GM23248 (cell line): ENCODE results near the gene AIFM1. TPM values are rescaled to one million over a fixed set of nuclear protein-coding genes. Genes with fewer than 3 reads are reported as not detected.

Experiments
- DNase-seq: peaks from one replicate; pipeline ENCODE4 v3.0.0-alpha.2; 2015
- H2AFZ ChIP-seq: fragments of 200-600 bp; sonication (generic); 2 replicates; pipeline ENCODE4 v1.6.1; 2016; ENCODE audit warnings: antibody characterized with exemption
- H3F3A ChIP-seq: fragments of 200-600 bp; sonication (generic); 2 replicates; pipeline ENCODE4 v1.6.1; 2016; ENCODE audit warnings: mild to moderate bottlenecking, antibody characterized with exemption, mixed run types; ENCODE audit not compliant: insufficient read depth
- H3K27ac ChIP-seq: fragments of 200-600 bp; sonication (generic); 2 replicates; pipeline ENCODE4 v1.5.1; 2016; ENCODE audit warnings: mild to moderate bottlenecking
- H3K27me3 ChIP-seq: fragments of 200-600 bp; sonication (generic); replicated peaks from 2 replicates; pipeline ENCODE4 v1.6.1; 2016; ENCODE audit warnings: mild to moderate bottlenecking; ENCODE audit not compliant: insufficient read depth
- H3K36me3 ChIP-seq: fragments of 200-600 bp; sonication (generic); 2 replicates; pipeline ENCODE4 v1.6.1; 2016; ENCODE audit warnings: low read depth, mild to moderate bottlenecking
- H3K4me1 ChIP-seq: fragments of 200-600 bp; sonication (generic); 2 replicates; pipeline ENCODE4 v1.6.1; 2016; ENCODE audit warnings: mild to moderate bottlenecking; ENCODE audit not compliant: insufficient read depth
- H3K4me2 ChIP-seq: fragments of 200-600 bp; sonication (generic); one replicate; pipeline ENCODE4 v1.6.1; 2016; ENCODE audit warnings: mild to moderate bottlenecking; ENCODE audit not compliant: unreplicated experiment
- H3K4me3 ChIP-seq: fragments of 200-600 bp; sonication (generic); 2 replicates; pipeline ENCODE4 v1.5.1; 2016; ENCODE audit warnings: mild to moderate bottlenecking
- H3K79me2 ChIP-seq: fragments of 200-600 bp; sonication (generic); 2 replicates; pipeline ENCODE4 v1.6.1; 2016; ENCODE audit warnings: mild to moderate bottlenecking; ENCODE audit not compliant: insufficient read depth
- H3K9ac ChIP-seq: fragments of 200-600 bp; sonication (generic); 2 replicates; pipeline ENCODE4 v1.6.1; 2016; ENCODE audit warnings: mild to moderate bottlenecking
- H3K9me2 ChIP-seq: fragments of 200-600 bp; sonication (generic); 2 replicates; pipeline ENCODE4 v1.6.1; 2016; ENCODE audit warnings: mixed run types, mild to moderate bottlenecking, moderate library complexity; ENCODE audit not compliant: insufficient read depth
- H3K9me3 ChIP-seq: fragments of 200-600 bp; sonication (generic); one replicate; pipeline ENCODE4 v1.6.1; 2017; ENCODE audit warnings: low read depth
- H4K20me1 ChIP-seq: fragments of 200-600 bp; sonication (generic); 2 replicates; pipeline ENCODE4 v1.6.0; 2016; ENCODE audit not compliant: insufficient read depth
- EZH2 ChIP-seq: fragments of 200-600 bp; sonication (generic); IDR thresholded peaks from 2 replicates; pipeline ENCODE4 v1.6.1; 2018; ENCODE audit warnings: antibody characterized with exemption, mild to moderate bottlenecking; ENCODE audit not compliant: insufficient read depth, poor library complexity, severe bottlenecking
- EZH2phosphoT487 ChIP-seq: fragments of 200-600 bp; sonication (generic); IDR thresholded peaks from 2 replicates; pipeline ENCODE4 v1.6.1; 2018; ENCODE audit warnings: antibody characterized with exemption, moderate library complexity, mild to moderate bottlenecking, low read depth; ENCODE audit not compliant: insufficient read depth
- WGBS, 2 experiments: methylation state at CpG; one replicate each; pipeline ENCODE4 v1.1.6; 2015 to 2017; ENCODE audit warnings: low lambda C conversion rate in 2 of 2, low coverage in 1 of 2; ENCODE audit errors: missing lambda C conversion rate in 2 of 2; 5-methylcytosine and 5-hydroxymethylcytosine counted together
- in situ Hi-C: fragments of 300-500 bp; cut with MboI; formaldehyde crosslinking; loops from 2 replicates; pipeline ENCODE4 v1.15.0; 2020
- polyA plus RNA-seq: library from polyadenylated mRNA; unstranded; fragments of >200 nt; fragmentation: Nextera tagmentation; extraction: Ambion mirVana; gene quantifications from 2 replicates; pipeline ENCODE4 v1.2.1, GENCODE V29; 2016
- total RNA-seq: library from RNA; depleted of rRNA; stranded (reverse); fragments of >200 nt; shearing (Covaris generic); gene quantifications from 2 replicates; pipeline ENCODE4 v1.2.3, GENCODE V29; 2014

Gene AIFM1
- total and polyA plus RNA-seq, 2 experiments from 2014 or later: 14.6 to 22.5 TPM

GRCh38 chrX:130147631-130148030 lies 18.0 kb downstream of the AIFM1 start:
- Histone ChIP-seq H3K9ac (no peak overlapping the region), H3K4me2 (no peak overlapping the region), H3K27ac (no peak overlapping the region), H3F3A (no peaks in the 10 kb centered on the region), H3K4me3 (no peak overlapping the region), H3K79me2 (no peaks in the 10 kb centered on the region), H3K27me3 (no peaks in the 10 kb centered on the region), H3K36me3 (no peaks in the 10 kb centered on the region), H3K4me1 (no peaks in the 10 kb centered on the region), H2AFZ (no peak overlapping the region), H3K9me2 (no peaks in the 10 kb centered on the region), H3K9me3 (no peaks in the 10 kb centered on the region), H4K20me1 (no peaks in the 10 kb centered on the region)
- no peak for TF ChIP-seq EZH2phosphoT487
- TF ChIP-seq EZH2: no peak
- no peak for DNase-seq
- WGBS, 2 experiments: 93 to 94% methylated on average over 5 of the region's 5 CpGs
- in situ Hi-C loops: no loop called here

DNA sequence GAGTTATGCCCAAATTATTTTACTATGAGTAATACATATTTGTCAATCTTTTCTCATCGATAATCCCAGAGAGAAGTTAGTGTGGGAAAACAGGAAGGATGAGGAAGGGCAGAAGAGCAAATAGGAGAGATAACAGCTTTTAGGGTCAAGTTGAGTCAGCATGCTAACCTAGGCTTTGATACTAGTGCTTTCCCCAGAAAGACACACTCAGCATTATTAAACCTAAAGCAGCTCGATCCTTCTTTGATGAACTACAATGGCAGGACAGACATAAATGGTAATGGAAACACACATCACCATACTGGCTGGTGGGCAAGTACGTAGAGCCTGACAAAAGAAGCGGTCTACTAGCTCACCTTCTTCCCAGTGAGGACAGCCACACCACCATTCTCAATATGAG lies 20.5 kb downstream of the AIFM1 start:
- H2AFZ ChIP-seq: no peak overlapping the region
- no peaks in the 10 kb centered on the region for H3K36me3 ChIP-seq
- no peaks in the 10 kb centered on the region for H3K9me2 ChIP-seq
- no peak overlapping the region for H3K4me2 ChIP-seq
- H4K20me1 ChIP-seq: no peaks in the 10 kb centered on the region
- no peak overlapping the region for H3K9ac ChIP-seq
- H3F3A ChIP-seq: no peaks in the 10 kb centered on the region
- no peaks in the 10 kb centered on the region for H3K79me2 ChIP-seq
- in situ Hi-C loops: no loop called here
- TF ChIP-seq EZH2phosphoT487: no peak
- no peak overlapping the region for H3K4me3 ChIP-seq
- H3K4me1 ChIP-seq: no peaks in the 10 kb centered on the region
- 75 to 77% methylated on average over 4 of the region's 4 CpGs for WGBS, 2 experiments
- H3K27ac ChIP-seq: no peak overlapping the region
- H3K27me3 ChIP-seq: no peaks in the 10 kb centered on the region
- no peaks in the 10 kb centered on the region for H3K9me3 ChIP-seq
- DNase-seq: no peak

DNA sequence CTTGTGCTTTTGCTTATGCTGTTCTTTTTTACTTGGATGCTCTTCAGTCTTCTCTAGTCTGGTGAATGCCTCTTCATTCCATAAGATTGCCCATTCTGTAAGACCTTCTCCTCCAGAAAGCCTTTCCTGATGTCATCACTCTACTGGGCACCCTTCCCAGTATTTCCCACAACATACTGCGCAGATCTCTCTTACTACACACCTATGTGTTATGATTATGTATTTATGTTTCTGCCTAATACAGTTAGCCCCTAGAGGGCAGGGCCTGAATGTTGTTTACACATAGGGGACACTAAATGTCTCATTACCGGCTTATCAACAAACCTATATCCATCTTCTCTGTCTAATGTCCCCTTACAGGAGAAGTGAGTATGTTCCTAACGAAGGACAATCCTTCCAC lies 21.1 kb downstream of the AIFM1 start:
- no peaks in the 10 kb centered on the region for H4K20me1 ChIP-seq
- no peaks in the 10 kb centered on the region for H3F3A ChIP-seq
- H3K27ac ChIP-seq: no peak overlapping the region
- H3K9me2 ChIP-seq: no peaks in the 10 kb centered on the region
- no peaks in the 10 kb centered on the region for H3K79me2 ChIP-seq
- H3K9me3 ChIP-seq: no peaks in the 10 kb centered on the region
- H3K27me3 ChIP-seq: no peaks in the 10 kb centered on the region
- H2AFZ ChIP-seq: no peak overlapping the region
- H3K36me3 ChIP-seq: no peaks in the 10 kb centered on the region
- H3K4me2 ChIP-seq: no peak overlapping the region
- no peak overlapping the region for H3K4me3 ChIP-seq
- WGBS, 2 experiments: 100% methylated on average over 2 to 3 of the region's 3 CpGs
- TF ChIP-seq EZH2: no peak
- TF ChIP-seq EZH2phosphoT487: no peak
- peak; percentile 22 for DNase-seq
- H3K4me1 ChIP-seq: no peaks in the 10 kb centered on the region
- no peak overlapping the region for H3K9ac ChIP-seq
- in situ Hi-C loops: no loop called here

- TF ChIP-seq EZH2phosphoT487 (no peak), EZH2 (no peak)
- in situ Hi-C loops: no loop called here
- Histone ChIP-seq H3K4me2 (no peak overlapping the region), H3K9ac (no peak overlapping the region), H3K79me2 (no peaks in the 10 kb centered on the region), H4K20me1 (no peaks in the 10 kb centered on the region), H3K27ac (no peak overlapping the region), H3K4me3 (no peak overlapping the region), H3K36me3 (no peaks in the 10 kb centered on the region), H3K9me2 (no peaks in the 10 kb centered on the region), H3K4me1 (no peaks in the 10 kb centered on the region), H3K9me3 (no peaks in the 10 kb centered on the region), H3F3A (no peaks in the 10 kb centered on the region), H2AFZ (no peak overlapping the region), H3K27me3 (no peaks in the 10 kb centered on the region)
- DNase-seq: no peak
- WGBS, 2 experiments: 67 to 69% methylated on average over 3 of the region's 3 CpGs
These were observed 26.0 kb downstream of the AIFM1 start for GRCh38 chrX:130139474-130140201.
